ENCODE data around the gene ARAP1.

The ARAP1 gene

GRCh38 chr11:72730243-72730642 lies 22.0 kb downstream of the ARAP1 start:
- H3K9ac ChIP-seq (ENCODE audit: insufficient read length) = no peak overlapping the region

GRCh38 chr11:72727521-72727920 lies 24.7 kb downstream of the ARAP1 start:
- Histone ChIP-seq H3K36me3 (ENCODE audit: insufficient read depth, low read length) (peaks cover 3% of the 10 kb centered on the region; the same call in 1 of the 2 replicates), H3K27ac (no peak overlapping the region), H3K9me3 (ENCODE audit: low read depth, low read length) (no peaks in the 10 kb centered on the region), H3K9ac (ENCODE audit: insufficient read length) (no peak overlapping the region), H3K4me3 (no peak overlapping the region)
- no peak for DNase-seq (ENCODE audit: low read depth, low spot score)
- TF ChIP-seq EZH2 (IDR thresholded peaks at IDR 0.05) = no peak

More at GRCh38 chr11:72730243-72730642, 22.0 kb downstream of the ARAP1 start:
- Histone ChIP-seq H3K4me3 (no peak overlapping the region), H3K36me3 (ENCODE audit: insufficient read depth, low read length) (peaks cover 3% of the 10 kb centered on the region; the same call in 1 of the 2 replicates), H3K27ac (no peak overlapping the region), H3K9me3 (ENCODE audit: low read depth, low read length) (no peaks in the 10 kb centered on the region)
- no peak for DNase-seq (ENCODE audit: low read depth, low spot score)
- TF ChIP-seq EZH2 (IDR thresholded peaks at IDR 0.05) (no peak), FOXP2 (optimal IDR thresholded peaks at IDR 0.05; ENCODE audit: control extremely low read depth, extremely low read length, insufficient read depth) (no peak), POLR2AphosphoS5 (IDR thresholded peaks at IDR 0.05; ENCODE audit: borderline replicate concordance, low read depth, low read length) (no peak)

- no peak overlapping the region for H3K9ac ChIP-seq (ENCODE audit: insufficient read length)
- no peak for DNase-seq (ENCODE audit: low read depth, low spot score)
- peaks cover 3% of the 10 kb centered on the region; the same call in 1 of the 2 replicates for H3K36me3 ChIP-seq (ENCODE audit: insufficient read depth, low read length)
- no peak overlapping the region for H3K4me3 ChIP-seq
- no peak overlapping the region for H3K27ac ChIP-seq
- TF ChIP-seq POLR2AphosphoS5 (IDR thresholded peaks at IDR 0.05; ENCODE audit: borderline replicate concordance, low read depth, low read length) (no peak), FOXP2 (optimal IDR thresholded peaks at IDR 0.05; ENCODE audit: control extremely low read depth, extremely low read length, insufficient read depth) (no peak), EZH2 (IDR thresholded peaks at IDR 0.05) (no peak)
- no peaks in the 10 kb centered on the region for H3K9me3 ChIP-seq (ENCODE audit: low read depth, low read length)
Measured at GRCh38 chr11:72726266-72727220, 25.7 kb downstream of the ARAP1 start.

GRCh38 chr11:72725724-72726028 lies 26.5 kb downstream of the ARAP1 start:
- H3K27ac ChIP-seq = no peak overlapping the region

GRCh38 chr11:72724851-72725723 lies 27.1 kb downstream of the ARAP1 start:
- no peaks in the 10 kb centered on the region for H3K9me3 ChIP-seq (ENCODE audit: low read depth, low read length)
- TF ChIP-seq POLR2AphosphoS5 (IDR thresholded peaks at IDR 0.05; ENCODE audit: borderline replicate concordance, low read depth, low read length) (no peak), FOXP2 (optimal IDR thresholded peaks at IDR 0.05; ENCODE audit: control extremely low read depth, extremely low read length, insufficient read depth) (no peak), EZH2 (IDR thresholded peaks at IDR 0.05) (no peak)
- no peak overlapping the region for H3K9ac ChIP-seq (ENCODE audit: insufficient read length)
- no peaks in the 10 kb centered on the region for H3K36me3 ChIP-seq (ENCODE audit: insufficient read depth, low read length)
- no peak overlapping the region for H3K4me3 ChIP-seq
- H3K27ac ChIP-seq = no peak overlapping the region
- peak; percentile 50 for DNase-seq (ENCODE audit: low read depth, low spot score)

More at GRCh38 chr11:72725724-72726028, 26.5 kb downstream of the ARAP1 start:
- no peak for DNase-seq (ENCODE audit: low read depth, low spot score)
- Histone ChIP-seq H3K9me3 (ENCODE audit: low read depth, low read length) (no peaks in the 10 kb centered on the region), H3K4me3 (no peak overlapping the region), H3K36me3 (ENCODE audit: insufficient read depth, low read length) (no peaks in the 10 kb centered on the region), H3K9ac (ENCODE audit: insufficient read length) (no peak overlapping the region)
- TF ChIP-seq FOXP2 (optimal IDR thresholded peaks at IDR 0.05; ENCODE audit: control extremely low read depth, extremely low read length, insufficient read depth) = no peak
- no peak for TF ChIP-seq EZH2 (IDR thresholded peaks at IDR 0.05)
- TF ChIP-seq POLR2AphosphoS5 (IDR thresholded peaks at IDR 0.05; ENCODE audit: borderline replicate concordance, low read depth, low read length) = no peak

GRCh38 chr11:72724021-72724551 lies 28.1 kb downstream of the ARAP1 start:
- peak overlapping the region; percentile 8 for H3K9ac ChIP-seq (ENCODE audit: insufficient read length)
- TF ChIP-seq POLR2AphosphoS5 (IDR thresholded peaks at IDR 0.05; ENCODE audit: borderline replicate concordance, low read depth, low read length) (no peak), EZH2 (IDR thresholded peaks at IDR 0.05) (no peak), FOXP2 (optimal IDR thresholded peaks at IDR 0.05; ENCODE audit: control extremely low read depth, extremely low read length, insufficient read depth) (no peak)
- no peaks in the 10 kb centered on the region for H3K9me3 ChIP-seq (ENCODE audit: low read depth, low read length)
- H3K36me3 ChIP-seq (ENCODE audit: insufficient read depth, low read length) = no peaks in the 10 kb centered on the region; the same call in 1 of the 2 replicates
- H3K27ac ChIP-seq = no peak overlapping the region
- H3K4me3 ChIP-seq = no peak overlapping the region
- no peak for DNase-seq (ENCODE audit: low read depth, low spot score)

GRCh38 chr11:72723508-72723907 lies 28.7 kb downstream of the ARAP1 start:
- Histone ChIP-seq H3K9me3 (ENCODE audit: low read depth, low read length) (no peaks in the 10 kb centered on the region), H3K4me3 (no peak overlapping the region), H3K27ac (no peak overlapping the region), H3K36me3 (ENCODE audit: insufficient read depth, low read length) (peaks cover 3% of the 10 kb centered on the region; the same call in 1 of the 2 replicates), H3K9ac (ENCODE audit: insufficient read length) (no peak overlapping the region)
- TF ChIP-seq FOXP2 (optimal IDR thresholded peaks at IDR 0.05; ENCODE audit: control extremely low read depth, extremely low read length, insufficient read depth) = no peak
- TF ChIP-seq EZH2 (IDR thresholded peaks at IDR 0.05) = no peak
- no peak for TF ChIP-seq POLR2AphosphoS5 (IDR thresholded peaks at IDR 0.05; ENCODE audit: borderline replicate concordance, low read depth, low read length)
- no peak for DNase-seq (ENCODE audit: low read depth, low spot score)
